Osteoblast (primary cell): ENCODE measurements around the gene UBE2R2. TPM values are rescaled to one million over a fixed set of nuclear protein-coding genes. Genes with fewer than 3 reads are reported as not detected.

Source experiments
- DNase-seq: peaks from one replicate; pipeline ENCODE4 v3.0.0; 2011; ENCODE audit warnings: low spot score, mixed read lengths; ENCODE audit not compliant: insufficient read length; ENCODE audit errors: missing footprints
- H2AFZ ChIP-seq: 2 replicates; pipeline ENCODE4 v1.6.0; 2011; ENCODE audit warnings: mild to moderate bottlenecking, low read length
- H3K27ac ChIP-seq: 2 replicates; pipeline ENCODE4 v1.5.1; 2011; ENCODE audit warnings: mild to moderate bottlenecking, low read depth, low read length, moderate library complexity
- H3K27me3 ChIP-seq: 2 replicates; pipeline ENCODE4 v1.6.0; 2012; ENCODE audit warnings: mild to moderate bottlenecking, control low read depth, inconsistent platforms, low read length, moderate library complexity; ENCODE audit not compliant: insufficient read depth
- H3K36me3 ChIP-seq: 2 replicates; pipeline ENCODE4 v1.5.1; 2011; ENCODE audit warnings: mild to moderate bottlenecking, low read length, control low read depth, moderate library complexity; ENCODE audit not compliant: insufficient read depth
- H3K4me1 ChIP-seq: 2 replicates; pipeline ENCODE4 v1.5.1; 2011; ENCODE audit warnings: mild to moderate bottlenecking, low read length, control low read depth, moderate library complexity; ENCODE audit not compliant: insufficient read depth
- H3K4me2 ChIP-seq: 2 replicates; pipeline ENCODE4 v1.6.0; 2011; ENCODE audit warnings: mild to moderate bottlenecking, low read length; ENCODE audit not compliant: insufficient read depth
- H3K4me3 ChIP-seq: fragments of 200-600 bp; sonication (generic); 3 replicates; pipeline ENCODE4 v1.5.1; 2012; ENCODE audit warnings: mild to moderate bottlenecking, low read length, inconsistent platforms; ENCODE audit not compliant: insufficient read depth
- H3K79me2 ChIP-seq: 2 replicates; pipeline ENCODE4 v1.6.0; 2012; ENCODE audit warnings: mild to moderate bottlenecking, low read length, control low read depth, inconsistent platforms; ENCODE audit not compliant: insufficient read depth
- H3K9me3 ChIP-seq: 2 replicates; pipeline ENCODE4 v1.5.1; 2011; ENCODE audit warnings: low read depth, low read length, control low read depth
- H4K20me1 ChIP-seq: 2 replicates; pipeline ENCODE4 v1.6.0; 2012; ENCODE audit warnings: mild to moderate bottlenecking, low read length, control low read depth; ENCODE audit not compliant: insufficient read depth
- total RNA-seq: library from RNA; depleted of rRNA; stranded (reverse); fragments of >200 nt; gene quantifications from 2 replicates; pipeline ENCODE4 v1.2.3, GENCODE V29; 2012
- TF ChIP-seq, protein P1 (sequence below): IDR thresholded peaks from 2 replicates; pipeline ENCODE4 v1.5.1; 2011; ENCODE audit warnings: mild to moderate bottlenecking, low read depth, low read length, moderate library complexity; ENCODE audit errors: extremely low read depth

The UBE2R2 gene
- total RNA-seq, 1 donor: 21.4 TPM

GRCh38 chr9:33927694-33928093 is 110.7 kb downstream of the UBE2R2 start:
- peaks cover 88% of the 10 kb centered on the region for H3K36me3 ChIP-seq
- no peak overlapping the region for H2AFZ ChIP-seq

DNA sequence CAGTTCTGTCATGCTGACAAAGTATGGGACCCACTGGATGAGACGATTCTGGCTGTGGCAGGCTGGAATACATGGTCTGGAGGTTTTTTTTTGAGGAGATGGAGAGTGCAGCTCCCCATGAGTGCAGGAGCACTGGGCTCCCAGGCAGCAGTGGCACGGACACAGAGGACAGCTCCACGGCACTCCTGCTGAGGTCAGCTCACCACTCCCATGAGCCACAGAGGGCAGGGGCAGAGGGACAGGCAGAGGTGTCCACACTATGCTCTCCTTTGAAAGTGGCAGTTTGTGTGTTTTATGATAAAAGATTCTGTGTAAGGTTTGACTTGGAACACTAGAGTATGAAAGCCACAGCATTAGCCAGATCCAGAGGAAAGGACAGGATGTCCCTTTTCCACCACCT is 114.4 kb downstream of the UBE2R2 start:
- peaks cover 84% of the 10 kb centered on the region for H3K36me3 ChIP-seq
- DNase-seq: no peak
- H3K27ac ChIP-seq: no peak overlapping the region
- no peaks in the 10 kb centered on the region for H3K27me3 ChIP-seq
- peaks cover 21% of the 10 kb centered on the region for H4K20me1 ChIP-seq
- no peak overlapping the region for H3K4me2 ChIP-seq
- no peak overlapping the region for H3K4me3 ChIP-seq
- no peaks in the 10 kb centered on the region for H3K4me1 ChIP-seq
- H2AFZ ChIP-seq: no peak overlapping the region
- H3K79me2 ChIP-seq: peaks cover 3% of the 10 kb centered on the region
- TF ChIP-seq, protein P1, sequence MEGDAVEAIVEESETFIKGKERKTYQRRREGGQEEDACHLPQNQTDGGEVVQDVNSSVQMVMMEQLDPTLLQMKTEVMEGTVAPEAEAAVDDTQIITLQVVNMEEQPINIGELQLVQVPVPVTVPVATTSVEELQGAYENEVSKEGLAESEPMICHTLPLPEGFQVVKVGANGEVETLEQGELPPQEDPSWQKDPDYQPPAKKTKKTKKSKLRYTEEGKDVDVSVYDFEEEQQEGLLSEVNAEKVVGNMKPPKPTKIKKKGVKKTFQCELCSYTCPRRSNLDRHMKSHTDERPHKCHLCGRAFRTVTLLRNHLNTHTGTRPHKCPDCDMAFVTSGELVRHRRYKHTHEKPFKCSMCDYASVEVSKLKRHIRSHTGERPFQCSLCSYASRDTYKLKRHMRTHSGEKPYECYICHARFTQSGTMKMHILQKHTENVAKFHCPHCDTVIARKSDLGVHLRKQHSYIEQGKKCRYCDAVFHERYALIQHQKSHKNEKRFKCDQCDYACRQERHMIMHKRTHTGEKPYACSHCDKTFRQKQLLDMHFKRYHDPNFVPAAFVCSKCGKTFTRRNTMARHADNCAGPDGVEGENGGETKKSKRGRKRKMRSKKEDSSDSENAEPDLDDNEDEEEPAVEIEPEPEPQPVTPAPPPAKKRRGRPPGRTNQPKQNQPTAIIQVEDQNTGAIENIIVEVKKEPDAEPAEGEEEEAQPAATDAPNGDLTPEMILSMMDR: no peak
- no peaks in the 10 kb centered on the region for H3K9me3 ChIP-seq

More at GRCh38 chr9:33927694-33928093, 110.7 kb downstream of the UBE2R2 start:
- no peak overlapping the region for H3K27ac ChIP-seq
- no peaks in the 10 kb centered on the region for H3K27me3 ChIP-seq
- peaks cover 22% of the 10 kb centered on the region for H4K20me1 ChIP-seq
- H3K9me3 ChIP-seq: no peaks in the 10 kb centered on the region
- peaks cover 4% of the 10 kb centered on the region for H3K4me1 ChIP-seq
- TF ChIP-seq, protein P1: no peak
- H3K79me2 ChIP-seq: peaks cover 3% of the 10 kb centered on the region
- DNase-seq: peak; percentile 65
- H3K4me3 ChIP-seq: no peak overlapping the region
- H3K4me2 ChIP-seq: no peak overlapping the region

- H3K27me3 ChIP-seq: no peaks in the 10 kb centered on the region
- no peak overlapping the region for H3K4me3 ChIP-seq
- peaks cover 5% of the 10 kb centered on the region for H3K79me2 ChIP-seq
- H4K20me1 ChIP-seq: peaks cover 21% of the 10 kb centered on the region
- H3K36me3 ChIP-seq: peaks cover 75% of the 10 kb centered on the region
- TF ChIP-seq, protein P1: no peak
- peak; percentile 46 for DNase-seq
- H3K27ac ChIP-seq: no peak overlapping the region
- no peaks in the 10 kb centered on the region for H3K9me3 ChIP-seq
- H2AFZ ChIP-seq: no peak overlapping the region
- no peaks in the 10 kb centered on the region for H3K4me1 ChIP-seq
- H3K4me2 ChIP-seq: no peak overlapping the region
Observed at GRCh38 chr9:33932078-33932807, 115.3 kb downstream of the UBE2R2 start.

DNA sequence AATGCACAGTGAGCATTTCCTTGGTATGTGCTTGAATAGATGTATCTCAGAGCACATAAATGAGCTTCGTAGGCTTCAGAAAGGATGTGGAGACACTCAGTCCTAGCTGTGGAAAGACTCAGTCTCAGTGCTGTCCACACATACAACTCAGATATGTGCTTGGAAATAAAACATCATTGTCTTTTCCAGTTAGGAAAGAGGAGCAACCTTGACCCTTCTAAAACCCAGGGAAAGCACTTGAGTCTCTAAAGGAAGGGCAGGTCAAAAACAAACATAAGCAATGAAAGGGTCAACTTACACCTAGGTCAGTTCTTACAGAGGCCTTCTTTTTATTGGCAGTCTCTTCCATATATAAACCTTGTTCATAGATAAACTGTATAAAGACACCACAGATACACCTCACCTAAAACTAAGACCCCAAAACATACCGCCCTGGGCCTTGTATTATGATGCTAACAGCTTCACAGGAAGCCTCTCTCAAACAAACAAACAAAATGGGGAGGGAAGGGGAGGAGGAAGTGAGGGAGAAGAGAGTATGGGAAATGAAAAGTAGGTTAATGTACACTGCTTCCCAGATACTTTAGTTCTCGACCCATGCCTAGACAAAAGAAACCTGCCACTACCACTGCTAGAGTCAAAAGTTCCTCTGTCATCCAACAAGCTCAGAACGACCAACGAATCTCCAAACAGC is 117.4 kb downstream of the UBE2R2 start:
- Histone ChIP-seq H3K9me3 (no peaks in the 10 kb centered on the region), H3K79me2 (peaks cover 3% of the 10 kb centered on the region), H4K20me1 (peaks cover 18% of the 10 kb centered on the region), H2AFZ (no peak overlapping the region), H3K36me3 (peaks cover 55% of the 10 kb centered on the region), H3K27ac (no peak overlapping the region), H3K27me3 (no peaks in the 10 kb centered on the region), H3K4me1 (no peaks in the 10 kb centered on the region), H3K4me3 (no peak overlapping the region), H3K4me2 (no peak overlapping the region)
- TF ChIP-seq, protein P1: no peak
- DNase-seq: peak; percentile 10
